Esophagus muscularis mucosa (tissue), 3 donors: Measurements from ENCODE around the gene PIK3R5.

Source experiments
- CTCF ChIP-seq, 3 experiments: fragments of 200-600 bp in 2 of 3; fragments of 450-650 bp in 1 of 3; sonication (generic) in 2 of 3; IDR thresholded peaks; one replicate each; pipeline ENCODE4 v1.5.1; 2017 to 2019; ENCODE audit warnings: antibody characterized with exemption in 3 of 3, mild to moderate bottlenecking in 2 of 3, moderate library complexity in 1 of 3
- POLR2A ChIP-seq: fragments of 450-650 bp; IDR thresholded peaks from one replicate; pipeline ENCODE4 v1.6.1; 2017; ENCODE audit warnings: antibody characterized with exemption, moderate library complexity, mild to moderate bottlenecking, low read depth
- POLR2AphosphoS5 ChIP-seq, 2 donors: sonication (generic); formaldehyde crosslinking; IDR thresholded peaks; one replicate each; pipeline ENCODE4 v1.6.1; 2017; ENCODE audit warnings: antibody characterized with exemption in 2 of 2

- TF ChIP-seq CTCF (IDR thresholded peaks at IDR 0.05) (no peak), POLR2A (no peak), POLR2AphosphoS5 (IDR thresholded peaks at IDR 0.05) (no peak)
Observed at GRCh38 chr17:8966926-8967325, 1.4 kb upstream of the PIK3R5 start.
